GM12873 (cell line): ENCODE data around the gene EFHC1.

ENCODE experiments used
- CTCF ChIP-seq: IDR thresholded peaks from 2 replicates; pipeline ENCODE4 v1.5.1; 2012; ENCODE audit warnings: low read depth, mild to moderate bottlenecking, moderate library complexity, low read length, control low read depth; ENCODE audit not compliant: insufficient read depth; ENCODE audit errors: missing control alignments

Gene EFHC1, protein sequence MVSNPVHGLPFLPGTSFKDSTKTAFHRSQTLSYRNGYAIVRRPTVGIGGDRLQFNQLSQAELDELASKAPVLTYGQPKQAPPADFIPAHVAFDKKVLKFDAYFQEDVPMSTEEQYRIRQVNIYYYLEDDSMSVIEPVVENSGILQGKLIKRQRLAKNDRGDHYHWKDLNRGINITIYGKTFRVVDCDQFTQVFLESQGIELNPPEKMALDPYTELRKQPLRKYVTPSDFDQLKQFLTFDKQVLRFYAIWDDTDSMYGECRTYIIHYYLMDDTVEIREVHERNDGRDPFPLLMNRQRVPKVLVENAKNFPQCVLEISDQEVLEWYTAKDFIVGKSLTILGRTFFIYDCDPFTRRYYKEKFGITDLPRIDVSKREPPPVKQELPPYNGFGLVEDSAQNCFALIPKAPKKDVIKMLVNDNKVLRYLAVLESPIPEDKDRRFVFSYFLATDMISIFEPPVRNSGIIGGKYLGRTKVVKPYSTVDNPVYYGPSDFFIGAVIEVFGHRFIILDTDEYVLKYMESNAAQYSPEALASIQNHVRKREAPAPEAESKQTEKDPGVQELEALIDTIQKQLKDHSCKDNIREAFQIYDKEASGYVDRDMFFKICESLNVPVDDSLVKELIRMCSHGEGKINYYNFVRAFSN

GRCh38 chr6:52419809-52420667 is at the start of gene EFHC1:
Gene EFHC1, plus strand, starts transcription at chr6:52420342. Its CDS starts 69 bp downstream, at chr6:52420411.
- no peak for TF ChIP-seq CTCF

- TF ChIP-seq CTCF = no peak
Measured at GRCh38 chr6:52371656-52372191, 48.4 kb upstream of the EFHC1 start.

DNA sequence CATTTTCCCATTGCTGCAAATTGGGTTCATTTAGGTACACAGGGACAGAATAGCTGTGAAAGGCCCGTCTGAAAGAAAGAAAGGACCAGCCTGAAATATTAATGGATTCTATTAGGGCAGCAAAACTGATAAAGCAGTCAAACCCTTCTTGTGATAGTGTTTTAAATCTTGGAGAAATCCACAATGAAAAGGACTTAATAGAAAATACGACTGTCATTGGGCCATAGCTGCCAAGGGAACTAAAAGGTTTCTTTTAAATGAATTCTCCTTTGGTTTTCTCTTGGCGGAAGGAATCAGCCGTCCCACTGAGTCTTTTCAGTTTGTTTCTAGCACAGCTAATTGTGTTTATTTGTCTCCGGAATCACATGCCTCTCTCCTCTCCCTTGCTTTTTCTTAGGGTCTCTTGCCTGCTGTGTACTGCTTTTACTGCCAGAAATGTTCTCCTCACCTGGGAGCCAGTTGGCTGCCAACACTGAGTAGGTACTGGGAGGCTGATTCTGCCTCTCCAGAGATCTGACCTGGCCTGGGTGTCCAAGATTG is 46.9 kb upstream of the EFHC1 start:
- TF ChIP-seq CTCF = no peak

GRCh38 chr6:52374247-52374646 is 45.9 kb upstream of the EFHC1 start:
- no peak for TF ChIP-seq CTCF

- no peak for TF ChIP-seq CTCF
Measured at GRCh38 chr6:52375780-52376556, 44.2 kb upstream of the EFHC1 start.

- TF ChIP-seq CTCF = no peak
Measured at GRCh38 chr6:52376763-52377162, 43.4 kb upstream of the EFHC1 start.
